ENCODE results near the gene CARS2. TPM values are rescaled to one million over a fixed set of nuclear protein-coding genes. Genes with fewer than 3 reads are reported as not detected.

Gene CARS2
- total RNA-seq, 1 experiment from 2014 or later, result 41.9 TPM

DNA sequence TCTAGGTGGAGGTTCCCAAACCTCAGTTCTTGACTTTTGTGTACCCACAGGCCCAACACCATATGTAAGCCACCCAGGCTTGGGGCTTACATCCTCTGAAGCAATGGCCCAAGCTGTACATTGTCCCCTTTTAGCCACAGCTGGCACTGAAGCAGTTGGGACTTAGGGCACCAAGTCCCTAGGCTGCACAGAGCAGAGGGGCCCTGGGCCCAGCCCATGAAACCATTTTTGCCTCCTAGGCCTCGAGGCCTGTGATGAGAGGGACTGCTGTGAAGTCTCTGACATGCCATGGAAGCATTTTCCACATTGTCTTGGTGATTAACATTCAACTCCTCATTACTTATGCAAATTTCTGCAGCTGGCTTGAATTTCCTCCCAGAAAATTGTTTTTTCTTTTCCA lies 37.8 kb upstream of the CARS2 start:
- 0 out of 2 replicates have a peak, but pooled peaks cover 2% of the 10 kb centered on the region for H3K4me1 ChIP-seq (ENCODE audit: insufficient read depth, low read length)
- H3K9me3 ChIP-seq (ENCODE audit: control insufficient read depth, low read depth, low read length), result peaks cover 15% of the 10 kb centered on the region
- no peak overlapping the region for H3T11ph ChIP-seq (ENCODE audit: low read length)
- no peaks in the 10 kb centered on the region for H3K27me3 ChIP-seq (ENCODE audit: insufficient read depth, low read length)
- H3K79me1 ChIP-seq (ENCODE audit: insufficient read depth, low read depth, low read length, poor library complexity, severe bottlenecking), result no peaks in the 10 kb centered on the region
- TF ChIP-seq CTCF (conservative IDR thresholded peaks at IDR 0.05), result no peak
- H4K5ac ChIP-seq (ENCODE audit: insufficient read length, low read depth, low read length), result no peak overlapping the region
- no peak overlapping the region for H2BK12ac ChIP-seq (ENCODE audit: insufficient read length, low read depth, low read length)
- Mint-ChIP-seq H3K9me3 (peaks cover 30 to 41% of the 10 kb centered on the region in 2 experiments), H3K27me3 (ENCODE audit: low read depth) (peaks cover 3% of the 10 kb centered on the region; the same call in 1 of the 2 replicates), H3K4me3 (no peak overlapping the region), H3K4me1 (peaks cover 10% of the 10 kb centered on the region in 2 experiments), H3K27ac (no peak overlapping the region), H3K36me3 (ENCODE audit: insufficient read depth in 1 of 3, low read depth in 3 of 3) (peaks cover 16 to 36% (median 30%) of the 10 kb centered on the region in 3 experiments; a peak in 6 of 7 replicates)
- no peak overlapping the region for H2BK120ac ChIP-seq (ENCODE audit: low read depth, low read length, poor library complexity, severe bottlenecking)
- no peak overlapping the region for H2BK15ac ChIP-seq (ENCODE audit: low read depth, low read length)
- H3K23ac ChIP-seq (ENCODE audit: insufficient read length, low read depth, low read length), result no peak overlapping the region
- no peak overlapping the region for H4K91ac ChIP-seq (ENCODE audit: insufficient read length, low read depth, low read length)
- H3K9ac ChIP-seq (ENCODE audit: extremely low read depth, insufficient read length, low read length), result no peak overlapping the region
- H3K23me2 ChIP-seq (ENCODE audit: insufficient read length, low read depth, low read length, poor library complexity, severe bottlenecking), result no peaks in the 10 kb centered on the region
- H3K56ac ChIP-seq (ENCODE audit: insufficient read length, low read depth, low read length), result no peak overlapping the region
- H3K18ac ChIP-seq (ENCODE audit: insufficient read length, low read depth, low read length), result no peak overlapping the region
- no CpG with 5 or more reads among the region's 1 CpG for WGBS (ENCODE audit: extremely low coverage, insufficient read length, low lambda C conversion rate)
- no peak overlapping the region for H2AK5ac ChIP-seq (ENCODE audit: insufficient read length, low read length)
- H4K8ac ChIP-seq (replicated peaks; ENCODE audit: insufficient read length, low read depth, low read length), result no peak overlapping the region
- no peak overlapping the region for H3K4ac ChIP-seq (ENCODE audit: low read depth, low read length)
- no peak overlapping the region for H2BK20ac ChIP-seq (ENCODE audit: low read depth, low read length, poor library complexity, severe bottlenecking)
- no peaks in the 10 kb centered on the region for H4K20me1 ChIP-seq (ENCODE audit: control insufficient read depth, insufficient read depth, insufficient read length)
- no peak overlapping the region for H3K14ac ChIP-seq (ENCODE audit: insufficient read depth, low read length)
- H3K79me2 ChIP-seq (ENCODE audit: insufficient read depth, low read length), result no peaks in the 10 kb centered on the region
- no peak overlapping the region for H3K27ac ChIP-seq (ENCODE audit: insufficient read length, low read depth, low read length)
- H3K4me2 ChIP-seq (ENCODE audit: insufficient read depth, insufficient read length, low read length), result no peak overlapping the region
- H2AFZ ChIP-seq (ENCODE audit: low read length), result no peak overlapping the region
- no peak overlapping the region for H2BK5ac ChIP-seq (ENCODE audit: insufficient read length, low read length)
- no peak for DNase-seq
